GM21825 (cell line): ENCODE data around the gene IL20RB.
"Not testable (repeated sequence)": the region's sequence is repeated elsewhere in the genome, so short reads cannot be mapped to it uniquely, and the experiment has no call there.

Source experiments
- ATAC-seq: cut with Tn5 transposase; IDR thresholded peaks from one replicate; pipeline ENCODE4 v1.9.1; 2021; ENCODE audit warnings: mild to moderate bottlenecking, moderate library complexity; ENCODE audit not compliant: unreplicated experiment

IL20RB gene

DNA sequence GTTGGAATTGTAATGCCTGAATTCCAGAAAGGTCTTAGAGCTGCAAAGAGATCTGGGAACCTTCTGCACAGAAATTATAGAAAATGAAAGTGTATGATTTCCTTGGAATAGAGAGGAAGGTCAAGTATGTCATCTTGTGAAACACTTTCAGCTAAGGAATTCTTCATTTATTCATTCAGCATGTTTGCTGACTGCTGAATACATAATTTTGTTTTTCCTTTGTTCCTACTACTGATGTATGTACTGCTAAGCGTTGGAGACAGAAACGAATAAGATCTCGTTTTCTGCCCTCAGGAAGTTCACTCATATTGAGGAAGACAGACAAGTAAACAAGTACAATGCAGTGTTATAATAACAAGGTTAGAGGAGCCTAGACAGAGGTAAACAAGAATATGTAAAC lies 14.3 kb upstream of the IL20RB start:
- no peak for ATAC-seq

DNA sequence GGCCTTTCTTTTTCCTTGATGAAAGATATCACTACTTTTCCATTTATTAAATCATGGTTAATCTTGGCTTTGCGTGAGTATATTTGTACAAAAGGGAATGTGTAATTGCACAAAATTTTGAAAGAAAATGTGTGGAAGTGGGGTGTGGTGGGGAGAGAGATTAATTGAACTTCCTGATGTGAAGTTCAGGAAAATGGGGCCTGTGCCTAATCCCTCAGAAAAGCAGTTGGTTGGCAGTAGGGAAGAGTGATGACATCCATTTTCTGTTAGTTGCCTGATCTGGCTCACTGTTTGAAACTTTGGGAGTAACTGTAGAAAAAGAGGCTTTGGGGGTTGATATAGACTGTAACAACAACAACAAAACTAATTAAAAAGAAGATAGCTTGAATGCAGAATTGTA lies 10.8 kb upstream of the IL20RB start:
- no peak for ATAC-seq

DNA sequence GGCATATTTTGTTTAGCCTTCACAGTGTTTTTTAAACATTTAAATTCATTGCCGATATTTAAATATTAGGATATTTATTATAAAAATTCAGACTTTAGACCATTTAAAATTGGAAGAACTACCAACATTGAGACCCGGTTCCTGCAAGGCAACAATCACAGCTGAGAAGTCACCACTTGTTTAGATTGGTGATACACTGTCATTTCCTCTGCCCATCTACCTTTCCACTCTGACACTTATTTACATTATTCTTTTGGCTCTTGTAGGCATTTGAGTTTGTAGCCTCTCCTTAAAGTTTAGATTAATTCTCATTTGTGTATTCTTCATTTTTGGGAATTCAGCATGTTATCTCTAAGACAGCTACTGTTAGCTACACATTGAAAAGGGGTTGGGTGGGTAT lies 10.3 kb upstream of the IL20RB start:
- ATAC-seq, result no peak

GRCh38 chr3:136949146-136949545 lies 8.6 kb upstream of the IL20RB start:
- no peak for ATAC-seq

DNA sequence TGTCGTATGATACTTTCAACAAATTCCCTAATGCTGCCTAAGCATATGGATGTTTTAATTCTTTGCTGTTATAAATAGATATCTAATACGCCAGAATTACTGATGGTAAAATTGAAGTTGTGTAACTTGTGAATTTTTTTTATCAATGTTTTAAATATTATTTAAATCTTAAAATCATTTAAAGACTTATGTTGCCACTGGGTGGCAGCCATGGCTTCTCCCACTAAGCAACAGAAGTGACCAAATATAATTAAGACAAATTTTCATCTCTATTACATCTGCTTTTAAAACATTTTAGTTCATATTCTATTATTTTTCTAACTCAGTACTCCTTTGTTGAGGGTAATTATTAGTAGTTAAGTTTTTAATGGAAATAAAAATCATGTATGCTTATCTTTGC lies 8.1 kb upstream of the IL20RB start:
- ATAC-seq, result no peak

DNA sequence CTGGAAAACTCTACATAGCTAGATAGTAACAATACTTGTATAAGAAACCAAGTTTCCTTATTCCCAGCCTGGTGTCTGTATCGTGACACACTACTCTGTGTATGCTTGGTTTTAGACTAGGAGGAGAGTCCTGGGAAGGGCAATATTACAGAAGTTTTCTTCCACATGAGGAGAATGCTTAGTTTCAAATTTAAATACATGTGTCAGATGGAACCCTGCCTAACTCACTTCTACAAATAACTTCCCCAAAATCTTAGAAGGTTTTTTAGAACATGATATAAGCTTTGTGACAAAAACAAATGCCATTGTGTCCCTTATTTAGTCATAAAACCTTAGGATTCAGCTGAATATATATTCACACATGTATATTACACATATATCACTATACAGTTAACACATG lies 7.2 kb upstream of the IL20RB start:
- ATAC-seq, result no peak

DNA sequence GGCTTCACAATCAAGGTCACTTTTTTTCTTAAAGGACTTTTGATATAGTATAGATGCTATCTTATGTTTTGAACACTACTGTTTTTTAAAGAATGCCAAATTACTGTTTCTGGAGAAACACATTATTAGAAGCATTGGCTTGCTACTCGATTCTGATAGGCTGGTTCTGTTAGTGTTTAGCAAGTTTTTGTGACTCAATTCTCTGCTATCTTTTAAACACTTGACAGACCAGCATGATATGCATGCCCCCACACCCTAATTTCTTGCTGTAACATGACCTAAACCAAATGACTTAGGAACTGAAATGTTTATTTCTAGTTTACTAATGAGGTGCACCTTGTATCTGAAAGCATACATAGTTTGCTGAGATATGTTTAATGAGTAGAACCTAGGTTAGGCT lies 5.5 kb upstream of the IL20RB start:
- no peak for ATAC-seq

DNA sequence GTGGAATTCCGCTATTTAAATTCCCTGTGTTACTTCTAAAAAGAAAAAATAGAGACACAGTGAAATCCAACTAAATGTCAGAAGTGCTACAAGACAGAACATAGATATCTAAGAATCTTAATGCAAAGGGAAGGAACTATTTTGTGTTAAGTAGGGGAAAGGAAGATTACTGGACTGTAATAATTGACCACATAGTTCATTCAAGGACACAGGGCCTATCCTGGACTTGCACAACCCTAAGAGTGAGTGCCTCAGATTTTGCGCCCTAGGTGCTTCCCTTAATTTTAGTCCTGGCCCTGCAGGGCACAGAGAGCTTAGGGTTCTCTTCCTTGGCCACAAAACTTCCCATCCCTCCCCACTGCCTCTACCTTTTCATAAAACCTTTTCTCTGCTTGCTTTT lies 3.5 kb upstream of the IL20RB start:
- no peak for ATAC-seq

- ATAC-seq, result no peak
Observed at GRCh38 chr3:136954980-136955780, 2.6 kb upstream of the IL20RB start.

- ATAC-seq, result no peak
Observed at GRCh38 chr3:136955813-136956212, 2.0 kb upstream of the IL20RB start.

DNA sequence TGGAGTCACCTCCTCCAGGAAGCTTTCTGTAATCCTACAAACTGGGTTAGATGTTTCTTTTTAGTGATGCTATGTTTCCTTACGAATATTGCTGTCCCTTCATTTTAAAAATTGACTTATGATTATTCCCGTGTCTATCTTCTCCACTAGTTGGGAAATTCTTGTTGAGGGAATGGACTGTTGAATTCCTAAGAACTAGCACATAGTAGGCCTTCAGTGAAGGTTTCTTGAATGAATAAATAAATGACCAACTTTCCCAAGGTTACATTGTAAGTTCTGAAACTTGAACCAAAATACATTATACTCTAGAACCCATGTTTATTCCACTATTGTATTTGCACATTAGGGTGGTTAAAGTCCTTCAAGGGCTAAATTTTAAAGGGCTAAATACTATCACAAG lies 812 bp upstream of the IL20RB start:
- no peak for ATAC-seq

GRCh38 chr3:136958939-136959338 lies 1.2 kb downstream of the IL20RB start:
- ATAC-seq, result no peak

- no peak for ATAC-seq
Observed at GRCh38 chr3:136959599-136959998, 1.8 kb downstream of the IL20RB start.

GRCh38 chr3:136960838-136961836 lies 3.4 kb downstream of the IL20RB start:
- ATAC-seq, result no peak

- ATAC-seq, result no peak
Observed at GRCh38 chr3:136962927-136963326, 5.1 kb downstream of the IL20RB start.

GRCh38 chr3:136969539-136969938 lies 11.8 kb downstream of the IL20RB start:
- ATAC-seq, result not testable (repeated sequence)

- no peak for ATAC-seq
Observed at GRCh38 chr3:136973352-136973751, 15.6 kb downstream of the IL20RB start.

DNA sequence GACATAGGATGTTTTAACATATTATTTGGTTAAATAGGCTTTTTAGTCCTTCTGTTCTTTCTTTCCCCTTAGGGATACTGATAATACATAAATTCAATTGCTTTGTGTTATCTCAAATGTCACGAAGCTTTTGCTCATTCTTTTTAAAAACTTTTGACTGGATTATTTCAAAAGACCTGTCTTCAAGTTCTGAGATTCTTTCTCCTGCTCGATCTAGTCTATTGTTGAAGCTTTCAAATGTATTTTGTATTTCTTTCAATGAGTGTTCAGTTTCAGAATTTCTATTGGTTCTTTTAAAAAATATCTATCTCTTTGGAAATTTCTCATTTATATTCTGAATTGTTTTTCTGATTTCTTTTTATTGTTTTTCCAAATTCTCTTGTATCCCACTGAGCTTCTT lies 16.9 kb downstream of the IL20RB start:
- ATAC-seq, result no peak

DNA sequence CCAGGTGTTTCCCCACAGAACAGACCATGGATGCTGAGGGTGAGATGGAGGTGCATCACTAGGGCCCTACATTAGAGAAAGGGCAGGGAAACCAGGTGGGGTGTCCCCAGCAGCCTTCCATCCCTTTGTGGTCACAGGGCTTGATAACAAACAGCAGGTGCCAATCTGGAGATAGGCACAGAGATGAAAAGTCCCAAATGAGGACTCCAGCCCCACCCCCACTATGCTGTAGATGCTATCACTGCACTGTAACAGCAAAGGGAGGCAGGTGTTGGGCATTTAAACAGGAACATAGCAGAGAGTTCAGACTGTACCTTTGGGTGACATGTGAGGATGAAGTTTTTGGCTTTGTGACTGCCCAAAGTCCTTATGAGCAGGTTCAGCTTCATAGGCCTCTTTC lies 21.4 kb downstream of the IL20RB start:
- no peak for ATAC-seq

GRCh38 chr3:136979684-136980083 lies 21.9 kb downstream of the IL20RB start:
- no peak for ATAC-seq

DNA sequence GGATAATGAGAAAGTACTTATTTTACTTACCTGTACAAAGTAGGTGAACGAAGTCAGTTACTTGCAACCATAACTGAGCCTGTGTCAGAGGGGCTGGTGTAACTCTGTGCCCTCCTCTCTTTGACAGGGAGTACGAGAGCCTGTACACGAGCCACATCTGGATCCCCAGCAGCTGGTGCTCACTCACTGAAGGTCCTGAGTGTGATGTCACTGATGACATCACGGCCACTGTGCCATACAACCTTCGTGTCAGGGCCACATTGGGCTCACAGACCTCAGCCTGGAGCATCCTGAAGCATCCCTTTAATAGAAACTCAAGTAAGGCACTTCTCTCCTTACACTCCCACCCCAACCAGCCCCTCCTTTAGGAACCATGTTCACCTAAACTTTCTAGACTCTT lies 24.2 kb downstream of the IL20RB start:
- no peak for ATAC-seq
